GM18511 (cell line): ENCODE results near the gene CSMD2.

Source experiments
- ATAC-seq: cut with Tn5 transposase; IDR thresholded peaks from one replicate; pipeline ENCODE4 v1.9.1; 2021; ENCODE audit warnings: mild to moderate bottlenecking, moderate library complexity; ENCODE audit not compliant: unreplicated experiment

The CSMD2 gene

GRCh38 chr1:33824321-33824720 lies 340.7 kb downstream of the CSMD2 start:
- ATAC-seq = no peak

GRCh38 chr1:33823830-33824229 lies 341.2 kb downstream of the CSMD2 start:
- ATAC-seq = no peak

DNA sequence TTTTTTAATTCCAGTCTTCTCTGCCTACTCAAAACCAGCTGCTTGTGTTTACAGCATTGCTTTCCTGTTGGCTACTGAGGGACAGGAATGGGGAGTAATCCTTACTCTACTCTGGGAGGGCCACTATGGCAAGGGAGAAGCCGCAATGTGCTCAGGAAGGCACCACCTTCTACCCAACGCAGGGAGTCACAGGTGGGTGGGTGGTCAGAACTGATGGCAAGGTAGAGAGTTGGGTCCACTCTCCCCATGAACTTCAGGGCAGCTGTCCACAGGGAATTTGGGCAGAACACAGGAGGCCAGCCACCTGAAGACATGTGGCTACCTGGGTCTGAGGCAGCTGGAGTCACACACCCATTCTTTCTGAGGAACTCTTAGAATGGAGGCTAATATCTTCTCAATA lies 341.6 kb downstream of the CSMD2 start:
- no peak for ATAC-seq

DNA sequence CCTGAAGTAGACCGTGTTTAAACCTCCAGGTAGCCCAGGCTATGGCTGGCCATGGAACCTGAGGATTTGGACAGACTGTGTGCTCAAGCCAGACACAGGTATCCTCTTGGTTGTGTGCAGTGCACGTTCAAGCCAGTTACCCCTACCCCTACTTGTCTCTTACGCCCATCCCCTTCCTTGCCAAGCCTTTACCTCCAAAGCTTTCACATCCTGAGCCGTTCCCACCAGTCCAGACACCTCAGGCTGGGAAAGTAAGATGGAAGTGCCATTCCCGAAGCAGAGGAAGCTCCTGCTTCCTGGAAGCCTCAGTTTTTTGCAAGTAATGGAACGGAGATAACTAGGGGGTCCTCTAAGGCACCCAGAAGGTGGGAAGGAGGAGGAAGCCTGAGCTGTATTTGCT lies 342.6 kb downstream of the CSMD2 start:
- no peak for ATAC-seq

GRCh38 chr1:33821291-33821690 lies 343.7 kb downstream of the CSMD2 start:
- ATAC-seq = no peak

DNA sequence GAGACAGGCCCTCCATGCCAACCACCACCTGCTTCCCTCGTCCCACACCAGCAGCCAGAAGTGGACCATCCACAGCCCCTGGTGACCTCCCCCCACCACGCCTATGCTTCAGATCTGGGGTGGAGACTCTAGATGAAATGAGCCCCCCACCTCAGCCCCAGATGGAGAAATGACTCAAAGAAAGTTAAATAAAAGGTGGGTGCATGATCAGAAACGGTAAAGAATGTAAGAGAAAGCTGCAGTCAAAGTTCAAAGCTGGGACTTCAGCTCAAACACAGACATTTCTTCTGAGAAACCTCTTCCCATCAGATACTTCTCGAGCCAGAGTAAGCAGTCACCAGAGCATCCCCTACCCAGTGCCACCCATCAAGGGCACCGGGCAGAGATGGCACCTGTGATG lies 344.2 kb downstream of the CSMD2 start:
- ATAC-seq = no peak

GRCh38 chr1:33819913-33820311 lies 345.1 kb downstream of the CSMD2 start:
- ATAC-seq = no peak

DNA sequence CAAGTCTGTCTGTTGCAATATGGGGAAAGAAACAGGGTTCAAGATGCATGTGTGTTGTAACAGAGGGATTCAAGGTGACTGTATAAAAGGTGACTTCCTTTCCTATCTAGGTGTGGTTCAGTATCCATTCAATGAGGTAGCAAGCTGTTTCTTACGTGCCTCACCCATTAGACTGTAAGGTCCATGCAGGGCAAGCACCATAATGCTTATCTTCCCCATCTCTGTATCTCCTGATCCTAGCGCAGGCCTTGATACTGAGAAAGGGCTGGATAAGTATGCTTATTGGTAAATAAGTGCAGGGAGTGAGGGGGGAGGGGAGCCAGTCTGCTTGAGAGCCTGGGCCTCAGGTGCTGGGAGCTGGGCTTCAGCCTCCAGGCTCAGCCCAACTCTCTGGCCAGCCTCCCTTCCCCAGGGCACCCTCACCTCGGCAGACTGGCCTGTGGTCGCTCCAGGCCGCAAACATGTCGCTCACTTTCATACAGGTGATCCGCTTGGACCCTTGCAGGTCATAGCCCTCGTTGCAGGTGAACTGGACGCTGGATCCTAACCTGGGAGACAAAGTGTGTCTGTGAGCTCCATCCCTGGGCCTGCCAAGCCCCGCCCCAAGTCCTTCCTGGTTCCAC lies 345.6 kb downstream of the CSMD2 start:
- no peak for ATAC-seq

- no peak for ATAC-seq
Measured at GRCh38 chr1:33818071-33818470, 347.0 kb downstream of the CSMD2 start.

DNA sequence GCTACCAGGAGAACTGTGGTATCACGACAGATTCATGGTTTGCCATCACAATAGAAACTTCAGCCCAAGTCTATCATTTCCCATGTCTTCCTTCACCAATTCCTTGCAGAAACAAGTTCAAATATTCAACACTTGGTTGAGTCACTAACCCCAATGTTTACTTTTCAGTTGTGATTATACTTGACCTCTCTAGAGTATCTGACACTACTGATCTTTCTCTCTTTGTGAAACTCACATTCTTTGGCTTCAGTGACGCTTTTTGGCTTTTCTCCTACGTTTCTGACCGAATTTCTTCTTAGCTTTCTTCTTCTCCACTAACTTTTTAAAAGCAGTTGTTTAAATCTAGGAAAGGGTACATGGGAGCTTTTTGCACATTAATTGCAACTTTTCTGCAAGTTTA lies 350.0 kb downstream of the CSMD2 start:
- ATAC-seq = no peak

DNA sequence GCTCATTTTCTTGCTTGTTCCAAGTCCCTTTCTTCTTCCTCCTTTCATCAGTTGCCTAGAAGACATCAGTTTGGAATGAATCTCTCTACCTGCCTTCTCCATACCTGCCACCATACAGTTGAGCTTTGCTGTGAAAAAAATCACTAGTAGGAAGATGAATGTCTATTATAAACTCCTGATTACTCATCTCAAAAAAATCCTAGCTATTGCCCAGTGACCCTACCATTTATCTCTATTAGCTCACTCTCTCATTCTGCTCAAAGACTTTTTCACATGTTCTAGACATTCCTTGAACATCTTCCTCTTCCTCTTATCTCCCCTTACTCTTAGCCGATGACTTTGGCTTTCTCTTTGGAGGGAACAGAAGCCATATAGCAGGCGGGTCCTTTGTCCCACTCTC lies 350.9 kb downstream of the CSMD2 start:
- no peak for ATAC-seq

DNA sequence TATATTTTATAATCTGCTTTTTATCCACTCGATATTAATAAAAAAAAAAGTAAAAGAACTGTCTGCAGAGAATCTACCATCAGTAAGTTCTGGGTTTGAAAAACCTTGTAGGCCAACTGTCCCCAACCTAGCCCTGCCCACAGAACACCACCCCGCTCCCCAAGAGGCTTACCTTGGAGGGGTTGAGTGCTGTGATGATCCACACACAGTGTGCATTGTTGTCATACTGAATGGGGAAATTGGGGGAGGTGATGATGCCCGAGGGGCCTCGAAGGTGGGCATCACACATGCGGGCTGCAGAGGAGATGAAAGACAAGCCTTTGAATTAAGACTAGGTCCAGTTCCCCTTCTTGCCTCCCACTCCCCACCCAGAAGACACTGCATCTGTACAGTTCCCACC lies 354.5 kb downstream of the CSMD2 start:
- no peak for ATAC-seq

GRCh38 chr1:33805988-33806387 lies 359.0 kb downstream of the CSMD2 start:
- ATAC-seq = no peak

DNA sequence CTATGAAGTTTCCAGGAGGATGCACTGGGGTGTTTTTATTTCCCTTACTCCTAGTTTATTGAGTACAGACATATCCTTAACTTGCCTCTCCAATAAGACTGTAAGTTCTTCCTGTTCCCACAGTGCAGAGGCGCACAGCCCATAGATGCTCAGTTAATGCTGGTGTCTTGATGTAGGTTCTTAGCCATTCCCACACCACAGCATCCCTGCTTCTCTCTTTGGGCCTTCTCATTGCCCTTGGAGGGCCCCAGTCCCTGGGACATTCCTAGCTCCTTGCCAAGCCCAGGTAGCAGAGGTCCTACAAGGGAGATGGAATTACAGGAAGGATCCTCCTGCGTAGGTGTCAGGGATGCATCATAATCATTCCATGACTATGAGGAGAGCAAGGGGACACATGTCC lies 362.8 kb downstream of the CSMD2 start:
- no peak for ATAC-seq

DNA sequence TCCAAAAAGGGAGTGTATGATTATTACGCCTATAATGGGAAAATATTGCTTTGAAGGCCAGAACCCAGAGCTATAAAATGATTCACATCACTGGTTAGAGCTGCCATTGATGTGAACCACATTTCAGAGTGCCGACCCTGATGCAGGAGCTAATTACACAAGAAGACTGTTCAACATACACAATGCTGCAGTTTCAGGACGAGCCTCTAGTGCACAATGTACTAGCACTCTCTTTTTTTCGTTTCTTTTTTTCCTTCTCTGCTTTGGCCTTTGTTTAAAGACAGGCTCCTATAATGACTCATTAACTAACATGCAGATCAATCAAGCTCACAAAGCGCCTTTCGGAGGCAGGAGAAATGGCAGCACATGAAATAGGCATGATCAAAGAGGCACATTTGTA lies 367.2 kb downstream of the CSMD2 start:
- no peak for ATAC-seq

- ATAC-seq = no peak
Measured at GRCh38 chr1:33792651-33793050, 372.4 kb downstream of the CSMD2 start.

GRCh38 chr1:33792216-33792615 lies 372.8 kb downstream of the CSMD2 start:
- no peak for ATAC-seq

DNA sequence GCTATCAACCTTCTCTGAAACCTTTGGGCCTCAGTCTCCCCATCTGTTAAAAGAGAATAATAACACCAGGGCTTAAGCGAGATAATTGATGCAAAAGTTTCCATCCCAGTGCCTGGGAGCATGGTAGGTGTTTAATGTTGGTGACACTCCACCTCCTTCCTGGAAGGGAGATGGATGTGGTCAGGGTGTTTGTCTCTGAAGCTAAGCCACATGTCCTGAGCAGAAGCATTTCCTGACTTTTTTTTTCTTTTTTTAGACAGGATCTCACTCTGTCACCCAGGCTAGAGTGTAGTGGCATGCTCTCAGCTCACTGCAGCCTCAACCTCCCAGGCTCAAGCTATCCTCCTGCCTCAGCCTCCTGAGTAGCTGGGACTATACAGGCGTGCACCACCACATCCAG lies 373.8 kb downstream of the CSMD2 start:
- no peak for ATAC-seq

DNA sequence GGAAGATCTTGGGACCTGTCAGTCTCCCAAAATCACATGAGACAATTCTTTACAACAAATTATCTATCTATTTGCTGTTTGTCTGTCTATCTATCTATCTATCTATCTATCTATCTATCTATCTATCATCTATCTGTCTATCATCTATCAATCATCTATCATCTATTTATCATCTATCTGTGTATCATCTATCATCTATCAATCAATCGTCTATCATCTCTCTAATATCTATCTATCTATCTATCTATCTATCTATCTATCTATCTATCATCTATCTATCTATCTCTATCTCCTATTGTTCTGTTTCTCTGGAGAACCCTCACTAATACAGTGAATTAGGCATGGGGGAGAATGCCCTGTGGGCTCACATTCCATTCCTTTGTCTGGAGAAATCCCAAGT lies 374.5 kb downstream of the CSMD2 start:
- ATAC-seq = no peak

DNA sequence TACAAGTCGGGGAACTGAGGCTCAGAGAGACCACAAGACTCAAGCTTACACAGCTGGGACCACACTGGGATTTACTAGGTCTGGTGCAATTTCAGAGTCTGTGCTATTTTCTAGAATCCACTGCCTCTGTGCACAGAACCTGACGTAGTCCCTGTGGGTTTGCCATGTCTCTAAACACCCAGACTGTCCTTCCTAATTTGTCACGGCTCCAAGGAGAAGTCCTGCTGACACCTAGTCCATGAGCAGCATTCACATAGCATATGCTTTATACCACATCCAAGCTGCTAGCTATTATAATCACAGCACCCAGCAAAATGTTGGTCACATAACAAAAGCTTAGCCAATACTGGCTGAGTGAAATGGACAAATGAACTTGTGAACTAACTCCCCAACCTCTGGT lies 380.2 kb downstream of the CSMD2 start:
- ATAC-seq = no peak

GRCh38 chr1:33782776-33783175 lies 382.3 kb downstream of the CSMD2 start:
- ATAC-seq = no peak

GRCh38 chr1:33781652-33782051 lies 383.4 kb downstream of the CSMD2 start:
- ATAC-seq = no peak

- no peak for ATAC-seq
Measured at GRCh38 chr1:33777337-33777736, 387.7 kb downstream of the CSMD2 start.

GRCh38 chr1:33768821-33769220 lies 396.2 kb downstream of the CSMD2 start:
- ATAC-seq = no peak
